ENCODE results near the gene ALOX15. TPM values are rescaled to one million over a fixed set of nuclear protein-coding genes. Genes with fewer than 3 reads are reported as not detected.
A peak's percentile ranks its signal among the peaks of the same experiment; 100 is the strongest.

The ALOX15 gene
- total RNA-seq, 2 donors from 2014 or later = 0.12 to 0.36 TPM

DNA sequence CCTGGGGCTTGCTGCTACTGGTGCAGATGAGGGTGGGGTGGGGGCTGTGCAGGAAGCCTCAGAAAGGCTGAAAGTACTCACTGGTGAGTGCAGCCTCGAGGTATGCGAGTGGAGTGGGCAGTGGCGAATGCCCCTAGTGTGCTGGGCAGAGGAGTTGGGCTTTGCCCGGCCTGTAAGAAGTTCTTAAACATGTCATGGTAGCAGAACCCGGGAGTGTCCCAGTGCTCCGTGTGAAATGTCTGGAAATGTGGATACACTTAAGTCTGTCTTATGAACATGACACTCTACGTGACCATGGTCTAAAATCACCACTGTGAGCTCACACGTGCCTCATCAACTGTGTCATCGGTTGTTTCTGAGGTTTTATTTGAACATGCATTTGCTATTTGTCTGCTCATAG, 55.4 kb downstream of the ALOX15 start:
- intact Hi-C loops (cut with DNase I, micrococcal nuclease) = no loop called here
- DNase-seq = no peak
- ATAC-seq = no peak

DNA sequence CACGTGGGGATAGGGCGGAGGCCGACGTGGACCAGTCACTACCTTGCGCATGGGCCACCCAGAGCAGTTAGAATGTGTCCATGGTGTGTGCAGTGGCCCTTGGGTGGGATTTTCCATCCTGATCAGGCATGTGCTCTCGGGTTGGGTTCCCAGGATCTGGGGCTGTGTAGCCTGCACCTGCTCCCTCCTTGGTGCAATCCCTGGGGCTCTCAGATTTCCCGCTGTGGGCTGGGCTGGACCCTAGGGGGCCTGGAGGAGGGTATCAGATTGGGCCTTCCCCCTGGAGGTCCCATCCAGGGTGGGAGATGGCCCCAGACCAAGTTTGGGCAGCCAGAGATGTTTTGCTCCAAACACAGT, 55.9 kb downstream of the ALOX15 start:
- ATAC-seq = no peak
- intact Hi-C loops (cut with DNase I, micrococcal nuclease) = no loop called here
- no peak for DNase-seq

DNA sequence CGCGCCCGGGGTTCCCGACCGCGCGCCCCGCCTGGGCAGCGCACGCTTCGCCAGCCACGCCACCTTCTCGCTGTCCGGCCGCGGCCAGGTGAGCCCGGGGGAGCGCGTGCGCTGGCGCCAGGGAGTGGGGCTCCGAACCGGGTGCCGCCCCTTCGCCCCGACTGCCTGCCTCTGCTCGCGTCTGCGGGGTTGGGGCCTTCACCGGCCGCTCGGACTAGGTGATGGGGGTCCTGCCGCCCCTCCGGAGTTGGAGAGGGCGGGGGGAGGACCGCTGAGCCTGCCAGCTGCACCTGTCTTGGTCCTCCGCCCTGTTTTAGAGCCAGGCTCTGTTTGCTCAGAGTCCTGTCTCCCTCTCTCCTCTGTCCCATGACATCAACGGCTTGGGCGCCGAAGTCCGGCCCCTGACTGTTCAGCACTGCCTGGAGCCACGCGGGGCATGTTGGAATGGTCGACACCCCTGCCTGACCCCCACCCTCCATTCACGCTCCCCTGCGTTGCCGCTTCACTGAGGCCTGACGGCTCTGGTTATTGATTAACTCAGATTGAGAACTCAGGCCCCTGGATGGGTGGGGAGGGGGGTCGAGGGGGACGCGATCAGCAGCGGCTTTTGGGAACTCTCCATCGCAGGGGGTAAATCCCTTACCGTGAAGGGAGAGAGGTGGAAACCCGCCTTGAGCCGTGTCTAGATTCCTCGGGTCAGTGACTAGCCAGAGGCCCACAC, 56.4 kb downstream of the ALOX15 start:
- no peak for DNase-seq

GRCh38 chr17:4584101-4584916, 57.2 kb downstream of the ALOX15 start, which contains the start of gene SMTNL2:
Gene SMTNL2, plus strand, starts transcription at chr17:4584529. Its CDS starts 77 bp downstream, at chr17:4584606.
- DNase-seq (no peak), ATAC-seq (peak; percentile 51)
- intact Hi-C loops (cut with DNase I, micrococcal nuclease) = no loop called here

More for the DNA sequence above, 56.4 kb downstream of the ALOX15 start:
- intact Hi-C loops (cut with DNase I, micrococcal nuclease) = no loop called here
- ATAC-seq = peak; percentile 74

DNA sequence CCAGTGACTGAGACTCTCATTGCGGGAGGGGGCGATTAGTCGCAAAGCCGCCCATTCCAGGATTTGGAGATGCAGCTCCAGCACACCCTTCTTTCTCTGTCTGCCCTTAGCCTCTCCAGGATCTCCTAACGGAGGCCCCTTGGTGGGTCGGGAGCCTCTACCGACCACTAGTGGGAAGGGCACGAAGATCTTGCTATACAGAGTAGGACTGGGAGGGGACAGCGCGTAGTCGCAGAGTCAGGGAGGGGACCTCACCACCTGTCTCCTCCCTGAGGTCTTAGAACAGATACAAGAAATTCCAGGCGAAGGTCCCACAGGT, 57.7 kb downstream of the ALOX15 start:
- ATAC-seq = peak; percentile 28
- intact Hi-C loops (cut with DNase I, micrococcal nuclease) = no loop called here
- no peak for DNase-seq

GRCh38 chr17:4583206-4583605, 58.3 kb downstream of the ALOX15 start:
- ATAC-seq (no peak), DNase-seq (no peak)
- intact Hi-C loops (cut with DNase I, micrococcal nuclease) = no loop called here

- intact Hi-C loops (cut with DNase I, micrococcal nuclease) = no loop called here
- ATAC-seq = no peak
- DNase-seq = no peak
Observed at GRCh38 chr17:4582691-4583090, 58.8 kb downstream of the ALOX15 start.

DNA sequence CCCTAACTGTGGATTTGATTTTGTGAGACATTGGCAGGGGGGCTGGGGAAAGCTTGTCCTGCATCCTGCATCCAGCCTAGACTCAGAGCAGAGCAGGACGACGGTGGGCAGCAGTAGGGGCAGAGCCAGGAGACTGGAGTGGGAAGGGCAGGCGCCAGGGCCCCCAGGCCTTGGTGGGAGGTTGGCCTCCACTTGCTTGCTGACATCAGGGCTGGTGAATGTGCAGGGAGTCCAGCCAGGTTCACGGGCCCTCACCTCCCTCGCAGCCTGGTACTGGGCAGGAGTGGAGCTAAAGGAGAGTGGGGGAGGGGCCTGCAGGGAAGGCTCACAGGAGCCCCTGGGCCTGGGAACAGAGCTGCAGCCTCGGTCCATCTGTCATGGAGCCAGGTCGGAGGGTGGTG, 59.4 kb downstream of the ALOX15 start:
- intact Hi-C loops (cut with DNase I, micrococcal nuclease) = no loop called here
- ATAC-seq (no peak), DNase-seq (no peak)

Other genes with a start within 250 kb of the ALOX15 start
- gene SPNS3, start 207.7 kb downstream of the ALOX15 start, total RNA-seq = under 1 TPM; 0.50 to 0.89 TPM
- 10 to 100 TPM; 12.4 to 13.5 TPM for gene SPNS2, start 142.8 kb downstream of the ALOX15 start, total RNA-seq
- gene MYBBP1A, start 86.3 kb downstream of the ALOX15 start, total RNA-seq = 10 to 100 TPM; 28.1 to 41.6 TPM
- gene GGT6, start 81.1 kb downstream of the ALOX15 start, total RNA-seq = 100 to 1,000 TPM; 185 to 232 TPM
- under 1 TPM in 1 of 2 donors, not detected in 1; 0.25 TPM for gene SMTNL2, start 57.1 kb downstream of the ALOX15 start, total RNA-seq
- gene PELP1, start 62.5 kb upstream of the ALOX15 start, total RNA-seq = 10 to 100 TPM; 25.8 to 35.5 TPM
- gene ARRB2, start 69.0 kb upstream of the ALOX15 start, total RNA-seq = 10 to 100 TPM; 27.2 to 45.1 TPM
- gene MED11, start 89.8 kb upstream of the ALOX15 start, total RNA-seq = 10 to 100 TPM; 21.8 to 26.7 TPM
- gene ZMYND15, start 98.2 kb upstream of the ALOX15 start, total RNA-seq = 1 to 10 TPM; 1.1 to 1.9 TPM
- 10 to 100 TPM; 36.2 to 52.3 TPM for gene CXCL16, start 98.2 kb upstream of the ALOX15 start, total RNA-seq
- 10 to 100 TPM; 17.3 to 26.9 TPM for gene TM4SF5, start 130.2 kb upstream of the ALOX15 start, total RNA-seq
- under 1 TPM; 0.73 to 0.79 TPM for gene VMO1, start 144.7 kb upstream of the ALOX15 start, total RNA-seq
- gene GLTPD2, start 147.3 kb upstream of the ALOX15 start, total RNA-seq = under 1 TPM; 0.49 to 0.61 TPM
- 10 to 100 TPM; 79.4 to 99.6 TPM for gene PSMB6, start 154.5 kb upstream of the ALOX15 start, total RNA-seq
- gene PLD2, start 165.5 kb upstream of the ALOX15 start, total RNA-seq = 10 to 100 TPM; 26.1 to 27.5 TPM
- gene MINK1, start 191.7 kb upstream of the ALOX15 start, total RNA-seq = 100 to 1,000 TPM; 193 to 205 TPM